Stimulated activated CD4-positive, alpha-beta T cell treated with anti-CD3 and anti-CD28 coated beads, Interleukin-4, amount 100 ng/mL, for 1 hour (primary cell): ENCODE results near the gene DDAH1.

Experiments
- DNase-seq: peaks from one replicate; pipeline ENCODE4 v3.0.0-alpha.2; 2020

Gene DDAH1

DNA sequence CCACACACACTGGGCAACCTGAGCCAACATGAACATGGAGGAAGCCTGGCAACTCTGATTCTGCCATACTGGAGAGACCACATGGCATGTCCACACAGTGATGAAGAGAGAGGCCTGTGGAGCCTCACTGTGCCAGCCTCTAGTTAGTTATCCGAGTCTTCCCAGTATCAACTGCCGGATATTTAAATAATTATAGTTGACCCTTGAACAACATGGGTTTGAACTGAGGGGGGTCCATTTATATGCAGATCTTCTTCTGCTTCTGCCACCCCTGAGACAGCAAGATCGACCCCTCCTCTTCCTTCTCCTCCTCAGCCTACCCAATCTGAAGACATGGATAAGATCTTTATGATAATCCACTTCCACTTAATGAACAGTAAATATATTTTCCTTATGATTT, 27.8 kb downstream of the DDAH1 start:
- no peak for DNase-seq

DNA sequence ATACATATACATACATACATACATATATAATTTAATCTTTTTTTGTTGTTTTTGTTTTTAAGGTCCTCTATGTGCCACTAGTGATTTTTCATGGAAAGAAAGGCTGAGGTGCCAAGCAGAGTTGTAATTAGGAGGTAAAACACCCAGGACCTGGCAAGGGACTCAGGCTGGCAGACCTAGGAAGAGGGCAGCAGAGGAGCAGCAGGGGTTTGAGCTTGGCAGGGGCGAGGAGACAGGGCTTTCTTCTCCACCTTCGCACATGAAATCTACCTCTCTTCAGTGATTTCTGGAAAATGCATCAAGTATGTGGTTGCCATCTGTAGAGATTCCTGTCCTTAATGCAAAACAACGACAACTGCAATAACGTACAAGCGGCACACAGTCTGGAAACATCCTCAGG, 31.9 kb downstream of the DDAH1 start:
- no peak for DNase-seq

DNA sequence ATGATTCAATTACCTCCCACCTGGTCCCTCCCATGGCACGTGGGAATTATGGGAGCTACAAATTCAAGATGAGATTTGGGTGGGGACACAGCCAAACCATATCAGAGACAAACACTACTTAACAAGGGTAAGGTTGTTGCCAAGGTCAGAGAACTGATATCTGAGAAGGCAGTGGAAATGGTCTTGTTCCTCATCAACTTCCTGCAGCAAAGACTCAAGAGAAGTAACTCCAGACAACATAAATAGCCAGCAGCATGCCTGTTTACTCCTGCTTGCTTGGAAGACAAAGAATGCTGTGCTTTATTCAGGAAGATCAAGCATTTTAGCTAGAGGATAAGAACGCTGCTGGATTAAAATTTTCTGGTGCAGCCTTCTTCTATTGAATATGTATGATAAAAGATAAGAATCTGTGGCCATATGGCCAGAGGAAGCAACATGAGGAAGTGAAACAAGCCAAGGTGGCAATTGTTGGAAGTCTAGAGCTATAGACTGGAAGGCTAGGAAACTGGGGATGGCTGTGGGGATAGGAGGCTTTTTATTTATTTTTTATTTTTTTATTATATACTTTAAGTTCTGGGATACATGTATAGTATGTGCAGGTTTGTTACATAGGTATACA, 36.4 kb downstream of the DDAH1 start:
- no peak for DNase-seq

DNA sequence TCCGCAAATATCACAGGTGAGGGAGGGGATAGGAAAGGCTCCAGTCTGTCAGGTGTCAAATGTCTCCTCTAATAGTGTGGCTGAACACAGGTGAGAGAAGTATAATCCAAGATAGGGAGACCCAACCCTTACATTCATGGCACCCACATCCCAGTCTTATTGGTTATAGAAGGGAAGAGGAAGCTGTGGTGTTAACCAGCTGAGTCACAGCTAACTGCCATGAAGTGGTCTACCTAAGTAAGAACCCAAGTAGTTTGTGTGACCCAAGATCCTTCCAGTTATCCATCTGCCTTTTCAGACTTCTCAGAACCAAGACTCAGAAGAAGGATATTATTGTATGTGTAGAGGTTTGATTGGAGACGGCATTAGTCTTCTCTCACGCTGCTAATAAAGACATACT, 37.1 kb downstream of the DDAH1 start:
- DNase-seq: no peak

DNA sequence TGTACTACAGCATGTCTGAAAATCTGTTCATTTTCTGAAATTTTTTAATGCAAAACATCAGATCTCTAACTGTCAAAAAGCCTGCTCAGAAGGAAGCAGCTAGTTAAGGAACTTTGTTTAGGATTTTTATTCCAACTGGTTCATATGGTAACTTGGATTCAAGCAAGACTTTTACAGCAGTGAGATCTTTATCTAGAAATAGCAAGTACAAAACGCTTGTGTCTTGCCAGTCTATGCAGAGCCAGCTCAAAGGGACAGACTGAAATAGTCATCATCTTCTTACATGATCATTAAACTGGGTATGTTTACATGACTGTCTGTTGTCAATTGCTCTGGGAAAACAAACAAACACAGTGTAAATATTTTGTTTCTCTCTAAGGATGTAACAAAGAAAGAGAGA, 37.6 kb downstream of the DDAH1 start:
- DNase-seq: no peak

DNA sequence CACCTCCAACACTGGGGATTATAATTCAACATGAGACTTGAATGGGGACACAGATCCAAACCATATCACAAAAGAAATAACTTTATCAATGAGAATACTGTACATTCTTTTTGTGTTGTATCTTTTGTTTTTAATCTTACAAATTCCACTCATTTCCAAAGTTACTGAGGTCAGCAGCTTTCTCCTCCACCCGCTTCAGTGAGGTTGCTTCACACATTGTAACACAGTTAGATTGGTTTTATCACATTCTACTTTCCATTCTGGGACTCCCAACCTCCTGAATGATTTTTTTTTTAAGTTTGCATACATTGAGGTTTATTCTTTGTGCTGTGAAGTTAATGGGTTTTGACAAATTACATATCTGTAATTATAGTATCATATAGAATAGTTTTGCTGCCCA, 43.8 kb downstream of the DDAH1 start:
- DNase-seq: no peak

DNA sequence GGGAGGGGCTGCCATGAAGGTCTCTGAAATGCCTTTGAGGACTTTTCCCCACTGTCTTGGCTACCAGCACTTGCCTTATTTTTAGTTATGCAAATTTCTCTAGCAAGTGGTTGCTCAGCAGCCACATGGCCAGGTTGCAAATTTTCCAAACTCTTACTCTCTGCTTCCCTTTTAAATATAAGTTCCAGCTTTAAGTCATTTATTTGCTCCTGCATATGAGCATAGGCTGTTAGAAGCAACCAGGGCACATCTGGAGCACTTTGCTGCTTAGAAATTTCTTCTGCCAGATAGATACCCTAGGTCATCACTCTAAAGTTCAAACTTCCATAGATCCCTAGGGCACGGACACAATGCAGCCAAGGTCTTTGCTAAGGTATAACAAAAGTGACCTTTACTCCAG, 44.8 kb downstream of the DDAH1 start:
- no peak for DNase-seq

DNA sequence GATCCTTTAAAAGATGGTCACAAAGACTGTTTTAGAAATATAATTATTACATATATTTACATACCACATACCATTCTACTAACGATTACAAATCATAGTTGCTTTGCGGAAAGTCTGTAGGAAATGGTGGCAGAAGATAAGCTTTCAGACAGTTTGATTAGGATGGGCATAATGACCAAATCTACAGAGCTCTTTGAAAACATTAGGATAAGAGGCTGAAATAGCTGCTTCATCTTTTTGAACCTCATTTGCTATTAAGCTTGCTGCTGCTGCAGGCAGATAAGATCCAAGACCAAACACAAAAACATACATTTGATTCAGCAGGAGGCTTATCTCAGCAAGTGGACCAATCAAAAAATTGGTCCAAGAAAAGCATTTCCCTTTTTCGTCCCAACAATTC, 47.1 kb downstream of the DDAH1 start:
- no peak for DNase-seq

DNA sequence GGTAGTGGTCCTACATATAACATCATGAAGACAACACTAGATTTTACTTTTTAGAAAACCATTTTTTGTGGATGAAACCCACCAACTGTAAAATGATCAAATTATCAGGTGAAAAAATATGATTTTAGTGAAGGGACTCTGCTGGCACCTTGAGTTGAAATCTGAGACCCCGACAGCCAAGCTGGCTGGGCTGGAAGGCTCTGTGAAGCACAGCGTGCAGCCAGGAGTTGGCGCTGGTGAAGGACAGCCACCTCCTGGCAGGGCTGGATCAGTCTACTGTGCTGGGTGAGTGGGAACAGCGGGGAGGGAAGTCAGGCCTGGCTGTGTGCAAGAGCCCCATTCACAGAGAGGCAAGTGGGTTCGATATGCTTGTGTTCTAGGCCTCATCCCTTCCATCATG, 47.9 kb downstream of the DDAH1 start:
- DNase-seq: no peak

DNA sequence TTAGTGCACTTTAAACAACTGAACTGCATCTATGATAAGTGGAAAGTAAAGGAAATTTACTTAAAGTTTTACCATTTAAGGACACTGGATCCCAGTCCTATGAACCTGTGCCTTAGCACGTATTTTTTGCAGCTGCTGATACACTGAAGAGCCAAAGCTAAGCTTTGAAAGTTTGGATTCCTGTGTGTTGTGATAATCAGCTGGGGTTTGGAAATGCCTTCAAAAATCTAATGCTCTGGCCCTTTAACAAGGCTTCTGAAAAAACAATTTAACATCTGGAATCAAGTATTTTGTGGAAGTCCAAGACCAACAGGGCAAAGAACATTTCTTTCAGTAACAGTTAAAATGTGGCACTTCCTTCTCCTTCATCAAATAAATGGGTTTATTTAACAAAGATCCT, 51.8 kb downstream of the DDAH1 start:
- DNase-seq: no peak

DNA sequence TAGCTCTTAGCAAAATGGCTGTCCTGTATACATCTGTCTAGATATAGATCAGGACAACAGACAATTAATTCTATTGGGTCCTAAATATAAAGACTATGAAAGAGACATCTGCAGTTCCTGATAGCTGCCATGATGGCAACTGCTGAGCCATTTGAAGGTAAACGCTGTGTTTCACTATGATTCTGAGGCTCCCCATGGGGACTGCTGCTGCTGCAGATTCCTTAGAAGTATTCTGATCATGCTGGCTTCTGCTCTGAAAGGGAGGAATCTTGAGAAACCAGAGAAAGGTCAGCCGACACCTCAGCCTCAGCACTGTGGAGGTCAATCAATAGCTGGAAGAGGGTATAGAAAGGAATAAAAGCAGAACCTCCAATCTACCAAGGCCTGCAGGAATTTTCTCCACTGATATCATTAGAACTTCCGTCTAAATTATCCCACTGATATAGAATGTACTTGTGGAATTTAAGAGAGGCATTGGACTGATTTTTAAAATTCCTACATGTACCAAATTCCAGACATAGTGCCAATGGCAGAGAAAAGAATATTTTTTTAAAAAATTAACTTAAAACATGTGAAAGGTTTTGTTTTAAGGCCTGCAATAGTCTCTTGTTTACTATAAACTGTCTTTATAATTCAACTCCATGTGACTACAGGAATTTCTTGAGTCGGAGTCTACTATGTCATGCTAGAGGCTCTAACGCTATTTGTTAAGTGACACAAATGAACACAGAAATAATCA, 53.2 kb downstream of the DDAH1 start:
- DNase-seq: no peak

DNA sequence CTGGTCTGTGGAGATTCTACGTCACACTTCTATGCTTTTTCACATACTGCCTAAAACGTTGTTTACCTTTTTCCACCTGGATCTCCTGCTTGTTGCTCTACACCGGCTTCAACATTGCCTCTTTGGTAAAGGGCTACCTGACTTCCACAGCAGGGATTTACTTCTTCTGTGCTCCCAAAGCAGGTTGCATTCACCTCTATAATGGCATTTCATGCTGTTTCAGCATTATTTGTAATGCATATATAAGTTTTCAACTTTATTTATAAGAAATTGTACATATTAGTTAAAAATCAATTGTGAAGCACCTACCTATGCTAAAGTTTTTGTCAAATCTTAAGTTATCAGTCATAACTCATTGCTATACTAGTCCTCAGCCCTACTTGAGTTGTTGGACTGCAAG, 55.4 kb downstream of the DDAH1 start:
- DNase-seq: no peak

DNA sequence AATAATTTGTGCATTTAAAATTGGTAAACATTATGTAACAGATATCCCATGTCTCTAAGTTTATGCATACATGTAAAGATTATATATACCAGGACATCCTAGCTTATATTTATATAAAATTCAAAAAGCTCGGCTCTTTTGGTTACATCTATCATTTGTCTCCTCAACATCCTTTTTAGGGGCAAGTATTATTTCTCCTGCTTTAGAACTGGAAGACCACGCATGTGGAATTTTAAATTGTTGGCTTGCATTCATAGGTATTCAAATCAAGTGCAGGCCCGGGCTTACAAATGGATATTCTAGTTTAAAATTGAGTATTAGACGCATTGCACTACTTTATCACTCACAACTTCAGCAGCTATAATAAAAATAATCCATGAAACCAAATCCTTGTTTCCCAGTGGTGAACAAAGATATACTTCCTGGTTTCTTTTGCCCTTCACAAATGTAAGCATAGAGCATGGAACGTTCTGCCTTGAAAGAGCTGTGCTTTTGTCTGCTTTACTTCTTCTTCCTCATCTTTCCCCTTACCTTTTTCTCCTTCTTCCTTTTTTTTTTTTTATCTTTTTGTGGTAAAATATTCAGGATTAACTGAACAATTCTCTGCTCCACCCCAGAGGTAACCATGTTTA, 57.1 kb downstream of the DDAH1 start:
- no peak for DNase-seq

DNA sequence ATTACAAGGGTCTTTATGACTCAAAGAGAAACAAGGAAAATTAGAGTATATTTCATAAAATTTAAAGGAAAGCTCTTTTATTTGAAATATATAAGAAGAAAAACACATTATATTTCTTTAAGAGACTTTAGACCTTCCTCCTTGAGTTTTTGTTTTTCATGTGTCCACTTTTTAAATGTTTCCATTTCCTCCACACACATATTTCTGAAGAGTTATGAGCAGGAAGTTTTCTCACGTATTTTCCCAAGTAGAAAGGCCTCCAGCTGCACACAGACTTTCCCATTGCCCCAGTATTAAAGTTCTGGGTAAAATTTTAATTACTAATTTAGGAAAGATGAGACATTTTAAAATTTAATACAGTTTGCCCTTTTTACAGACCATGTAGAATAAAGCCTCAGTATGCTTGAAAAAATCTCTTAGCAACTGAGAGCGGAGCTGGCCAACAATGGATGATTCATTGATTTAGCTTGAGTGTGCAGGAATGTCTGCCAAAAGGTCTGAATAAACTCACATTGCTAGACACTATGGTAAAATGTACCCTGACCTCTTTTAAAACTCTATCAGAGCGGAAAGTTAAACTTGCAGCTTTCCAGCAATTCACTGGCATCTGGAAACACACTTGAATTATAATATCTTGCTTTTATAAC, 57.9 kb downstream of the DDAH1 start:
- DNase-seq: no peak

DNA sequence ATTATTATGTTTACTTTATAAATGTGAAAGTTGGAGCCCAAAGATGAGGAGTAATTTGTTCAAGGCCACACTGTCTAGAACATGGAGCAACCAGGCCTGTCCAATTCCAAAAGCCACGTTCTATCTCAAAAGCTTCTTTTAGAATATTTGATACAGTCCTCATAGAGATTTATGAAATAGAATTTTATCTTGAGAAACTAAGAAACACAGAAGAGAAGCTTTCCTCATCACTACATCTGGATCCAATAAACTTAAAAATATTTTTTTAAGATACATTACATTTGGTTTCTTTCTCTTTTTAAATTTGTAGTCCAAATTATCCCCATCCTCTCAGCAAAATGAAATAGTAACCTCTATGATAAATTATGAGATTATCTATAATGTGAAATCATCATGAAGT, 58.9 kb downstream of the DDAH1 start:
- DNase-seq: no peak

DNA sequence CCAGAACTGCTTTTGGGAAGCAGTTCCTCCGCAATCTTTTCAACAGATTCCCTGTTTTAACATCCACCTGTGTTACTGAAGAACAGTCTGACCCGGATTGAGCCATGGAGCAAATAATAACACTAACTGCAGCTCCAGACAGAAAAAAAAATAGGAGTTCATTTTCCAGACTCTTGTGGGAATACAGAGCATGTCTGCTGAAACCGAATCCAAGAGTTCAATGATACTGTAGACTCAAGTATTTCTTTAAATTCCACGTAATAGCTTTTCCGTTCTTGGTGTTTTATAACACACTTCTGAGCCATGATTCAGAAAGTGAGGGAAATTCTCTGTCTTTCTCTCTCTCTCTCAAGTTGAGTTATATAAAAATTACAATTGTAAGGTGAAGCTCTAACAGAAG, 60.6 kb downstream of the DDAH1 start:
- DNase-seq: no peak

DNA sequence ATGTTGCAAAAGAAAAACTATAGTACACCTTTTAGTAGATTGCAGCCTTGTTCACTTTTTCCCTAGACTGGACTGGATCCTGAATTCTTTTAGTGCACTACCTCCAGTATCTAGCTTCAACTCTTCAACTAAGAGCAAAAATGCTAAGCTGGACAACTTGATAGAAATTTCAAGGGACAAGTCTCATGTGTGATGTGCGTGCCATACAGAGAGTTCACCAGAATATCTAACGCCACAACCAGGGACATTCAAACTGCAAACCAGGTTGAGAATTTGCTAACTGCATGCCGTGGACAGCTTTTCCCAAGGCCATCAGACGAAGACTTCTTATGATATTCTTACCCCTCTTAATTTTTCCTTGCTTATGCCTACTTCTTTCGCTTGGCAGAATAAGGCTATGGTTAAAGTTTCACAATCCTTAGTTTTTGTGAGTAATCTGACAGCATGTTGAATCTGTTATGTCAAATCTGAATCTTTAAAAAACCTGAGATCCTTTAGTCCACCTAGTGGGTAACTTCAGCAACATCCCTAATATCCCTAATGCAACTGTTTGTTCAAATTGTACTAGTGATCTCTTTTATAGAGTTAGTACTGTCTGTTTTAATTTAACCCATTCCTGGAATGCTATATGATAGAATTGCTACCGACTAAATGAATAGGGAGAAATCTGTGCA, 66.4 kb downstream of the DDAH1 start:
- DNase-seq: no peak

DNA sequence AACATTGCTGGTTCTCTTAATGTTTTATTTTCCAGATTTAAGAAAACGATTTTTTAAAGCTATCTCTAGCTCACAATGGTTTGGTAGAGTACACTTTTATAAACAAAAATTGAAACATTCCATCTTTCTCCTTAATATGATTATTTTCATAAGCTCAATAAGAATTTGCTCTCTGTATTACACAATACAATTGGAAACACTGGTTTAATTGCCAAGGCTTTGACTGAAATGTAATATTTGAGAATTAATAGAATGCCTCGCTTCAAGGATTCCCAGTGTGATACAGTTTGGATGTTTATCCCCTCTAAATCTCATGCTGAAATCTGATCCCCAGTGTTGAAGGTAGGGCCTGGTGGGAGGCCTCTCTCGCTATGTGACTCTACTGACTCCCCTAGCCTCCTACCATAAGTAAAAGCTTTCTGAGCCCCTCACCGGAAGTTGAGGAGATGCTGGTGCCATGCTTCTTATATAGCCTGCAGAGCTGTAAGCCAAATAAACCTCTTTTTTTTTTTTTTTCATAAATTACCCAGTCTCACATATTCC, 67.4 kb downstream of the DDAH1 start:
- no peak for DNase-seq

DNA sequence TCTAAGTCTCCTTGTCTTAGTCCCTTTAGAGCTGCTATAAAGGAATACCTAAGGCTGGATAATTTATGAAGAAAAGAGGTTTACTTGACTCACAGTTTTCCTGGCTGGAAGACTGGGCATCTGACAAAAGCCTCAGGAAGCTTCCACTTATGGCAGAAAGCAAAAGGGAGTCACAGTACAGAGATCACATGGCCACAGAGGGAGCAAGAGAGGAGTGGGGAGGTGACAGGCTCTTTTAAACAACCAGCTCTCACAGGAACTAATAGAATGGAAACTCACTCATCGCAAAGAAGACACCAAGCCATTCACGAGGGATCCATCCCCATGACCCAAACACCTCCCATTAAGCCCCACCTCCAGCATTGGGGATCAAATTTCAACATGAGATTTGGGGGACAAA, 68.8 kb downstream of the DDAH1 start:
- no peak for DNase-seq

DNA sequence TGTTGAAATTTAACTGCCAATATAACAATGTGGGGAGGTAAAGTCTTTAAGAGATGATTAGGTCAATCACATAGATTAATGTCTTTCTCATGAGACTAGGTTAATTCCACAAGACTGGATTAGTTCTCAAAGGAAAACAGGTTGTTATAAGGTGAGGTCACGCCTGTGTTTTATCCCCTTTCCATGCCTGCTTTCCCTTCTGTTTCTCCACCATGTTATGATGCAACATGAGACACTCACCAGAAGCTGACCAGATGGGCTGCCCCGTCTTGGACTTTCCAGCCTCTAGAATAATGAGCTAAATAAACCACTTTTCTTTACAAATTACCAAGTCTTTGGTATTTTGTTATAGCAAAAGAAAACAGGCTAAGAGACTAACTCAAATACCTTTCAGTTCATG, 70.8 kb downstream of the DDAH1 start:
- DNase-seq: no peak

DNA sequence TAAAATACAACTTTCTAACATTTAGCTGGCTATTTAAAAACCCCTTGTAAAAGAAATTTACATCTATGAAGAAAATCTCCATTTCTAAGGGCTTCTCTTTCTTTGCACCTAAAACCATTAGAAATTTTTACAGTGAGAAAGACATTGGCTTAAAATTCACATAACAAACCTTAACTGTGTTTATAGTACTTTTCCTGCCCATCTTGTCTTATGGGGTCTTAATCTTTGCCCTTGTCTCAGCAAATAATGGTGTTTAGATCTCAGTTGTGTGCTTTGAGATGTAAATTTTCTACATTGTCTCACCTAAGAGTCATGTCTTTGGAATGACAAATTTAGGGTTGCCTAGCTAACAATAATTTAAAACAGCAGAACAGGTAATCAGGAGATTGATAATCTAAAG, 71.5 kb downstream of the DDAH1 start:
- no peak for DNase-seq

DNA sequence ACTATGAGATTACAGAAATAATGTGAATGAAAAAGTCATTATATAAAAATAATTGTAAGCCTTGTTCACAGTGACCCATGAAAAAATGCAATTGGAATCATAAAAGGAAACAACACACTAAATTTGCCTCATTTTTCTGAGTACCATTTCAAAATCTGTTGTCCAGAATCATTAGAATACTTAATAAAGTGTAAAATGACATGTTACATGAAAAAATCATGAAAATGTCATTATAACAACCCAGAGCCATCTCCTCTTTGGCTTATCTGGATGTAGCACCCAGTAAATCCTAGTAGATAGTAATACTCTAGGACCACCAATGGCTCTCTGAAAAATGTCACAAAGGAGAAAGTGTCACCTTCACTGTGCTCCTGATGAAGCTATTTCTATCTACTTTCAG, 76.5 kb downstream of the DDAH1 start:
- DNase-seq: no peak

DNA sequence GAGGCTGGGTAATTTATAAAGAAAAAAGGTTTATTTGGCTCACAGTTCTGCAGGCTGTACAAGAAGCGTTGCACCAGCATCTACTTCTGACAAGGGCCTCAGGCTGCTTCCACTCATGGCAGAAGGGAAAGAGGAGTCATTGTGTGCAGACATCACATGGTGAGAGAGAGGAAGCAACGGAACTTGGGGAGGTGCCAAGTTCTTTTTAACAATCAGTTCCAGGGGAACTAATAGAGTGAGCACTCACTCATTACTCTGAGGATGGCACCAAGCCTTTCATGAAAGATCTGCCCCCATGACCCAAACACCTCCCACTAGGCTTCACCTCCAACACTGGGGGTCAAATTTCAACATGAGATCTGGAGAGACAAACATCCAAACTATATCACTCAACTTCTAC, 77.2 kb downstream of the DDAH1 start:
- DNase-seq: no peak
